ENCODE results near the gene TMEM139.
A peak's percentile ranks its signal among the peaks of the same experiment; 100 is the strongest.

Gene TMEM139

DNA sequence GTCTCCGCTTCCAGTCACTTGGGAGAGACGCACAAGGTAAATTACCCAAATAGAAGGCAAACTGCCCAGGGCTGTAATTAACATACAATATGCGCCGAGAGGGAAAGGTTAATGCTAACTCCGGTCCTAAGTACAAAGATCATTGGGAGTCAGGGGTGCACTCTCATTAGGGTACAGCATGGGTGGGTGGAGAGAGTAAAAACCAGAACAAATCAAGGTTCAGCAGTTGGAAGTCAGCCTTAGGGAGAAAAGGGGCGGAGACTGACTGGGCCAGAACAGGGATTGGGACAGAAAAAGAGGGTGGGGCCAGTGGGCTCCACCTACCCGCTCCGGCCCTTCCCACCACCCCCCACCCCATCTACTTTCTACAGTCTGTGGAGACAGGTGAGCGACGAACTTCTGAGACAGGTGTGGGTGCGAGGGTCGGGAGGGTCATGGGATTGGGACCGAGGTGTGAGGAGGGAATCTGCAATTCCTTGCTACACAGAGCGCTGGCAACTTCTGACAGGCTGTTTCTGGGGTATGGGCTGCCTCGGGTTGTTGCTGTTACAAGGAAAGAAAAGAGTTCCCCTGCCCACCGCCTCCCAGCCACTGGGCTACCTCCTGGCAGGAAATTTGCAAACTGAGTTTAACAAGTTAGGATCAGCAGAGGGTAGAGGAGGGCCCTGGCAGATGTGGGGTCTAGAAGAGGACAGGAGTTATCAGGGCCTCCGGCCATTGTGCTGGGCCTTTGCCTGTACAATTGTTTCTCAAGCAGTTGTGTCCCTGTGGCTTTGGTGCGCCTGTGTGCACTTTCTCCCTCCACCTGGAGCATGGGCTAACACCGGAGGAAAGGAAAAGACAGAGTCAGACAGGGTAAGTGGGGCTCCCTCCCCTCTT lies at the start of gene TMEM139:
Gene TMEM139 (plus strand): TSS at position 368 of the 879 bp plus-strand sequence. CDS start 1,000 bp downstream, outside the sequence.
- DNase-seq, result no peak

DNA sequence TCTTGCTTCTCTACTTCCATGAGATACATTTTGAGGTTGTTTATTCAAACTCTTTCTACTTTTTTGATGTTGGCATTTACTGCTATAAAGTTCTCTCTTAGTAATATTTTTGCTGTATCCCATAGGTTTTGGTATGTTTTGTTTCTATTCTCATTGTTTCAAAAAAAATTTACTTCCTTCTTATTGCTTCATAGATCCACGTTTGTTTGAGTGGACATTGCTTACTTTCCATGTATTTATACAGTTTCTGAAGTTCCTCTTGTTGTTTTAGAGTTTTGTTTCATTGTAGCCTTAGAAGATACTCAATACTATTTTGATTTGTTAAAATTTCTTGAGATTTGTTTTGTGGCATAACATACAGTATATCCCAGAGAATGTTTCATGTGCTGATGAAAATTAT lies 49.2 kb upstream of the TMEM139 start:
- DNase-seq, result no peak

DNA sequence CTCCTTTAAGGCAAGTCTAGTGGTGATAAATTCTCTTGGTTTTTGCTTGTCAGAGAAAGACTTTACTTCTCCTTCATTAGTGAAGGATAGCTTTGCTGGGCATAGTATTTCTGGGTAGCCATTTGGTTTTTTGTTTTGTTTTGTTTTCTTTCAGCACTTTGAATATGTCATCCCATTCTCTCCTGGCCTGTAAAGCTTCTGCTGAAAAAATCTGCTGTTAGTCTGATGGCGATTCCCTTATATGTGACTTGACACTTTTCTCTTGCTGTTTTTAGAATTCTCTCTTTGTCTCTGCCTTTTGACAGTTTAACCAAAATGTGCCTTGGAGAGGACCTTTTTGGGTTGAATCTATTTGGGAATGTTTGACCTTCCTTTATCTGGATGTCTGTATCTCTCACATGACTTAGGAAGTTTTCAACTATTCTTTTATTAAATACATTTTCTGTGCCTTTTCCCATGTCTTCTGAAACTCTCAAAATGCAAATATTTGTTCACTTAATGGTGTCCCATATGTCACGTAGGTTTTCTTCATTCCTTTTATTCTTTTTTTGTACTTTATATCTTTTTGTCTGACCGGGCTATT lies 48.3 kb upstream of the TMEM139 start:
- DNase-seq, result no peak

DNA sequence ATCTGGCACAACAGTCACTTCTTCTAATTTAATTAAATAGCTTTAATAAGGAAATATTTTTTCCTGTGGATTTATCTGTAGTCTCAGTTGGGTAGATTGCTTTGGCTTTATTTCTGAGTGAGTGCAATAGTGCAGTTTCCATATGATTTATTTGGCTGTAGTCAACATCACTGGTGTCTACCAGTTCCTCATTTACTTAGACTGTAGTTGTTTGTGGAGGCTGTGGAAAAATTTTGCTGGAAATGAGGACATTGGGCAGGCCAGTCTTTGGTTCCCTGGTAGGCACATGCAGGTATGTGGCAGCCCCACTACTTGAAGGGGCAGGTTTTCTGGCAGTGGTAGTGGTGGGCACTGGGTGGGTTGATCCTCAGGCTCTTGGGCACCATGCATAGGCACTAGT lies 47.4 kb upstream of the TMEM139 start:
- DNase-seq, result no peak

DNA sequence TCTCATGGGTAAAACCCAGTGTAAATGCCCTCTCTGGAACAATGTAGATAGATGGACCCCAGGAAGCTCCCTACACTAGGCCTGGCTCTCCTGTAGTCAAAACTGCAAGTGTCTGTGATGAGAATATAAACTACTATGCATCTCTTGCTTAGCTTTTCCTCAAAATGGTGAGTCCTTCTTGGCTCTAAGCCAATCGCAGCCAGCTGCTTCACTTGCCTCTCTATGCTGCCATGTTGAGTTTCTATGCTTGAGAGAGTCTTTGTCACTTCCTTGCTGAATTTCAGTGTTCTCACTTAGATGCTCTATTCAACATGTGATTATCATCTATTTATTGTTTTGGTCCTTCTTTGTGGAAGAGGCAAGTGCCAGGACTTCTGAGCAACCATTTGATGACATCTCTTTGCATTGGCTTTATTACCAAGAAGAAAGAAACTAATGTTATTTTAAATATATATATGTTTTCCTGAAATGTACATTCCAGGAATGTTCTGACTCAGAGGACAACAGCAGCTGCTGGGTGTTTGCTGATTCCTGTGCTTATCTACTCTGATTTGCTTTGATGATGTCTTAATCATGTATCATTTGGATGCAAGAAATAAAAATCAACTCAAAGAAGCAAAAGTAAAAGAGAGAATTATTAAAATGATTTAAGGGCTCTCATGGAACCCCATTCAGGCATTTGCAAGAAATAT lies 46.3 kb upstream of the TMEM139 start:
- DNase-seq, result no peak

DNA sequence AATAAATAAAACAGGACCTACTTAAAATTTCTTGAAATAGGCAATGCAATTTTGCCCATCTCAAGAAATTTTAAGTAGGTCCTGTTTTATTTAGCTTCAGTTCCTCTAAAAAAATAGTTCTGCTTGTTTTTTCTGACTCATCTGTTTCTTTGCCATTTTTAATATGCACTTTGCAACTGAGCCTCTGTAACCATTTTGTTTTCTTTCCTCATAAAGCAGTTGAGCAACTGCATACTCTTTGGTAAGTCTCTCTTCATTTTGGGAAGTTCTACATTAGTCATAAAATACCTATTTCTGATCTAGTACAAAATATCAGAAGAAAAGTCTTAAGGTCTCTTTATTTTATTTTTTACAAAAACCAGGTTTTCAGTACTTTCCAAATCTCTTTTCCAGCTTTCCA lies 44.9 kb upstream of the TMEM139 start:
- no peak for DNase-seq

DNA sequence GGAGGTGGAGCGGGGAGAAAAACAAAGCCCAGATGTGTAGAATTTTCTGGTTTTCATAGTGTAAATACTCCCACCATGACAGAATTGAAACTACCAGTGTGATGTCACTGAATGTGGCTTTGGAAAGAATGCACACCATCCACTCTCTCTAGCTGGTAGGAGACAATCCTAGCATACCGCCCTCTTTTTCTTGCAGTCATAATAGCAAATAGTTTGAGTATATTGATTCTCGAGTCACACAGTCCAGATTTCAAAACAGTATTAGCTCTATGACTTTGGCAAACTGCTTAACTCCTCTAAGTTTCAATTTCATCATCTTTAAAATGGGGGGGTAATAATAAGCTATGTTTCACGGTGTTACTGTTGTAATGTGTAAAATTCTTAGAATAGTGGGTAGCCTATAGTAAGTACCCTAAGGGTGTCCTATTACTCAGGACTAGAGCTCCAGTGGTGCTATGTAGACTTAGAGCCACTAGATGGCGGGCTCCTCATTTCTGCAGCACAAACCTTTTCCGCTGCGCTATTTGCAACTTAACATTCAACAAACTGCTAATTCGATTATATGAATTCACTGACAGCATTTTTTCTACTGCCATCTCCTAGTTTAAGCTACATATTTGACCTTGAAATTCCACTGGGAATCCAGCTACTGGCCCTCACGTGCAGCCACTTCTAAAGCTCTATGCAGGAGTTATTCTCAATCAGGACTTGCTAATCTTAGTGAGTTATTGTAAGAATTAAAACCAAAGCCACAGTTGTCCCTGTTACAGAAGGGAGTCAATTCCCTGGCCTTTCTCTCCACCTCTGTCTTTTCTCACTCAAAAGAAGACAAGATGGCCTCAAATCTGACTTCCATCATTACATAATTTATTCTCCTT lies 44.2 kb upstream of the TMEM139 start:
- DNase-seq, result peak; percentile 76

DNA sequence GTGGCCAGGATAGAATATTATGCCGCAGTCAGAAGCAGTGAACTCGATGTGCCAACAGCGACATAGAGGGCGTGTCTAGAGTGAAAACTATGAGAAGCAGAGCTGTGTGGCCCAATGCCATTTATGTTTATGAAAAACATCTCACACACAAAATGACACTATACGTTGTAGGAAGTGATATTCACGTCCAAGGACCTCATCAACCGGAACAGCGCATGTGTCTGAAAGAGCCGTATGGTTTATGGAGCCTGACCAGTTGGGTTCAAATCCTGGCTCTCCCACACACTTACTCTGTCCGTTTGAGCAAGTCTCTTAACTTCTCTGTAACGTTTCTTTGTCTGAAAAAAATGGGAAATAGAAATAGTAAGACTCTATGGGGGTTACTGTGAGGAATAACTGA lies 42.5 kb upstream of the TMEM139 start:
- no peak for DNase-seq

DNA sequence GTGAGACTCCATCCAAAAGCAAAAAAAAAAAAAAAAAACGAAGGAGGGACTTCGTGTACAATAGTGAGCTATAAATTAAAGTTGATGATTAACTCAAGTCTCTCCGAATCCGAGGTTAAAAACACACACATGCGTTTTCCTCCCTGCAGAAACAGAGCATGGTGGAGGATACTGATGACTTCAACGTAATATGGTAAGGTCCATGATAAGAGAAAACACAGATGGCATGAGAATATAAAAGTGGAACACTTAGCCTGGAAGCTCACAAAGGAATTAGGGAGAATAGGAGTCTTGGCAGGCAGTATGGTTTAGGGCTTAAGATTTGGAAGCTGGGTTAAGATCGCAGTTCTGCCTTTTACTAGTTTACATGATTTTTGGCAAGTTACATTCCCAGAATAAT lies 41.6 kb upstream of the TMEM139 start:
- no peak for DNase-seq

DNA sequence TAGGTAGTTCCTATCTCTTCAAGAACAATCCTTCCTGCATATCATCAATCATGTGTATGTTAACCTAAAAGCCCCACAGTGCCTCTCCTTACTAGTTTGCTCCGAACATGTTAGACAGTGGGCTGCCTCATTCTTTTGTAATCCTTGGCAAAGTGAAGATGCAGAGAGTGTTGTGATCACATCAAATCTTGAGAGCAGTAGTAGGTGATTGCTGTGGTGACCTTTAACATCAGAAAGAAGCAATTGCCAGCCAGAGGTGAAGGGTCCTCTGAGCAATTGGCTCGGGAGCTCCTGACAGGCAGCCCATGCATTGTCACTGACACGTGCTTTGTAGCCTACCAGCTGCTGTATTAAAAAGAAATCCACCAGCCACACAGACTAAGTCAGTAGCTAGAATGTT lies 41.1 kb upstream of the TMEM139 start:
- DNase-seq, result no peak

DNA sequence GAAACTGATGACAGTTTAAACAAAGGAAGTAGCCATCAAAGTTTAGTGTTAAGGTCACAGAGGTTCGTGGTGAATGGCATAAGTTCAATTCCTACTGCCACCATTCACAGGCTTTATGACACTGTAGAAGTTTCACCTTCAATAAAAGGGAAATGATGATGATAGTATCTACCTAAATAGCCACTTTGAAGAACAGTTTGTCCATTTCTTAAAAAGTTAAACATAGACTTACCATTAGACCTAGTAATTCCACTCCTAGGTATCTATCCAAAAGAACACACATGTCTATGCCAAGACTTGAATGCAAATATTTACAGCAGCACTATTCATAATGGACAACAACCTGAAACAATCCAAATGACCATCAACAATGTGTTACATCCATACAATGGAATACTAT lies 40.4 kb upstream of the TMEM139 start:
- no peak for DNase-seq

DNA sequence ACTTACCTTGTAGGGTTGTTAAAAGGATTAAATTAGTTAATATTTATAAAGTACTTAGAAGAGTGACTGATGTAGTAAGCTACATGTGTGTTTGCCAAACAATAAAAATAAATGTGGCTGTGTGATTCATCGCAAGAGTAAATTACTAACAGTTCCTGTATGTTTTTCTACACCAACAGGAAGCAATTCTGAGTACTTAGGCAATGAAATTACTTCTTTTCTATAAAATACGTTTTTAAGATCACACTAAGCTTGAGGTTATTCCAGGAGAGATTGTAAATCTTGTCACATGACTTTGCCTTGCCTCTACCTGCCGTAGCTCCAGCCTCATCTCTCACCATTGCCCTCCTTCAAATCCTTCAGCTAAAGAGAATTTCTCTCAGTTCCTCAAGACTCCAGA lies 39.6 kb upstream of the TMEM139 start:
- DNase-seq, result no peak

DNA sequence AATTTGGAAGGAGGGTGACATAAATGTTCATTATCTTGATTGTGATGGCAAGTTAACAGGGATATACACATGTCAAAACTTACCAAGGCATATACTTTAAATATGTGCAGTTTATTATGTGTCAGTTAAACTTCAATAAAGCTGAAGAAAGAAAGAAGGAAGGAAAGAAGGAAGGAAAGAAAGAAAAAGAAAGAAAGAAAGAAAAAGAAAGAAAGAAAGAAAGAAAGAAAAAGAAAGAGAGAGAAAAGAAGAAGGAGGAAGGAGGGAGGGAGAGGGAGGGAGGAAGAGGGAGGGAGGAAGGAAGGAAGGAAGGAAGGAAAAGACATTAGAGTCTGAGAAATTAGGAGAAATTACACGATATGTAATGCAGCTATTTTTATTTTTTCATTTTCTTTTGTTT lies 37.4 kb upstream of the TMEM139 start:
- DNase-seq, result no peak

DNA sequence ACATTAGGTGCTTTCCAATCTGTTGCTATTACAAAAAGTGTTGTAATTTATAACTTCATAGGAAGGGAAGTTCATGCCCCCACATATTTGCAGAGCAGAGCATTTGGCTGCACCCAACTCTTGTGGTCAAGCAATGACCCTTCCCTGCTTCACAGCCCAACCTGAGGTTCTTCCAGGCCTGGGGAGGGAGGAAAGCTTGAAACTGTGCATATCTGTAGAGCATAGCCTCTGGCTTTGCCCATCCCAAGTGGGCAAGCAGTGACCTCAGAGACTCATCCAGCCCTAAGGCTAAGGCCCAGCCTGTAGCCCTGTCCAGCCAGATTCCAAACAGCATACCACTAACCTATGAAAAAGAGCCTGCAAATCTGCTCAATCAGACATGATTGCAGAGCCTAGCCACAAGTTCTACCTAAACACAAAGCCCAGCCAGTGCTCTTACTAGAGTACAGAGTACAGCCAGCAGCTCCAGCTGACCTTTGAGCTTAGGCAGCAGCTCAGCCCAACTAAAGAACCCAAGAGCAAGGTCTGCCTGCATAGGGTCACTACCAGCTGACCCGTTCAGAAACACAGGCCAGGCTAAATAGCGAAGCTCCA lies 35.9 kb upstream of the TMEM139 start:
- DNase-seq, result no peak

DNA sequence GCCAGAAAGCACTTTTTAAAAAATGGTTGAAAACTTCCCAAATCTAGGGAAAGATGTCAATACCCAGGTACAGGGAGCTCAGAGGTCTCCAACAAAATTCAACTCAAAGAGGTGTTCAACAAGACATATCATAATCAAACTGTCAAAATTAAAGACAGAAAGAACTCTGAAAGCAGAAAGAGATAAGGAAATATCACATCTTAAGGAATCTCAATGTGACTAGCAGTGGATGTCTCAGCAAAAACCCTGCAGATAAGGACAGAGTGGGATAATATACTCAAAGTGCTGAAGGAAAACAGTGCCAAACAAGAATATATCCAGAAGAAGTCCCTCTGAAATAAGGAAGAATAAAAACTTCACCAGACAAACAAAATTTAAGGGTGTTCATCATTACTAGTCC lies 34.6 kb upstream of the TMEM139 start:
- DNase-seq, result no peak

DNA sequence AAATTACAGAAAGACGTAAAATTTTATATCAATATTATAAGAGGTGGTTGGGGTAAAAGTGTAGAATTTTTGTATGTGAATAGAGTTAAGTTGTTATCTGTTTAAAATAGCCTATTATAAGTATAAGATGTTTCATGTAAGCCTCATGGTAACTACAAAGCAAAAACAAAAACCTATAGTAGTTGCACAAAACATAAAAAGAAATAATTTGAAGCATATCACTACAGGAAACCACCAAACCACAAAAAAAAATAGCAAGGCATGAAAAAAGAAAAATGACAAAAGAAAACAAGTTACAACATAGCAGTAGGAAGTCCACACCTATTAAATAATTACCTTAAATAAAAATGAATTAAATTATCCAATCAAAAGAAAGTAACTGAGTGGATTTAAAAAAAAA lies 33.9 kb upstream of the TMEM139 start:
- DNase-seq, result no peak

DNA sequence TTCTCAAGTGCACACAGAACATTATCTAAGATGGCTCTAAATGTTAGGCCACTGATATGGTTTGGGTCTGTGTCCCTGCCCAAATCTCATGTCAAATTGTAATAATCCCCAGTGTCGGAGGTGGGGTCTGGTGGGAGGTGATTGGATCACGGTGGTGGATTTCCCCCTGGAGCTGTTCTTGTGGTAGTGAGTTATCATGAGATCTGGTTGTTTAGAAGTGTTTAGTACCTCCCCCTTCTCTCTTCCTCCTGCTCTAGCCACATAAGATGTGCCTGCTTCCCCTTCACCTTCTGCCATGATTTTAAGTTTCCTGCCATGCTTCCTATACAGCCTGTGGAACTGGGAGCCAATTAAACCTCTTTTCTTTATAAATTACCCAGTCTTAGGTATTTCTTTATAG lies 32.8 kb upstream of the TMEM139 start:
- no peak for DNase-seq

DNA sequence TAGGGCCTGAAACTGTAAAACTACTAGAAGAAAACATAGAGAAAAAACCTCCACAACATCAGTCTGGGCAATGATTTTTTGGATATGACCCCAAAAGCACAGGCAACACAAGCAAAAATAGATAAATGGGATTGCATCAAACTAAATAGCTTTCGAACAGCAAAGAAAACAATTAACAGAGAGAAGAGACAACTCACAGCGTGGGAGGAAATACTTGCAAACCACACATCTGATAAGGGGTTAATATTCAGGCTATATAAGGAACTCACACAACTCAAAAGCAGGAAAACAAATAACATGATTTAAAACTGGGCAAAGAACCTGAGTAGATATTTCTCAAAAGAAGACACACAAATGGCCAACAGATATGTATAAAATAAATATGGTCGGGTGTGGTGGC lies 29.2 kb upstream of the TMEM139 start:
- DNase-seq, result no peak

DNA sequence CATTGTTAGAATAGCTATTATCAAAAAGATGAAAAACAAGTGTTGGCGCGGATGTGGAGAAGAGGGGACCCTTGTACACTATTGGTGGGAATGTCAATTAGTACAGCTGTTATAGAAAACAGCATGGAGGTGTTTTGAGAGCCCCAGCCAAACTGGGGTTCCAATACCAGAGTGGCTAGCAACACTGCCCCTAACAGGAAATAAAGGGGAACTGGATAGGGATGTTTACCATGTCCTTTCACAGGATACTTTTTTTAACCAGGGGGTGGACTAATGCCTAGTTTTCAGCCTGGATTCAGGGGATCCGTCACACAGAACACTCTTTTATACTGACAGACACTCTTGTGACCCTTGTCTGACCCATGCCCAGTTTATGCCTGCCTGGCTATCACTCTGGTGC lies 28.4 kb upstream of the TMEM139 start:
- DNase-seq, result no peak

DNA sequence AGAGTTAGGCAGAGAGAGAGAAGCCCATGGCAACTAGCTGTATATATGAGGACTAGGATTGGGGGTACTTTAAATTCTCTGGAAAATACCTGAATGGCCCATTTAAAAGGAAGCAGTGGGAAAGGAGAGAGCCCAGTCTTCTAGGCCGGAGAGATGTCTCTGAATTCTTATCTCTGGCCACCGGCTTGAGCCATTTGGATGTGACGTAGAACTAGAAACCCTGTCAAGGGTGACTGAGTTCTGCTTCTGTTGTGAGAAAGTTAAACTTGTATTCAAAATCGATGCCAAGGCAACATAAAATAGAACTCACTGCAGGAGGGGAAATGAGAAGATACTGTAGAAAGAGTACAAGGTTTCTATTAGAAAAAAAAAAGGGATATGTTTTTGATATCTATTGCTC lies 27.8 kb upstream of the TMEM139 start:
- DNase-seq, result no peak

DNA sequence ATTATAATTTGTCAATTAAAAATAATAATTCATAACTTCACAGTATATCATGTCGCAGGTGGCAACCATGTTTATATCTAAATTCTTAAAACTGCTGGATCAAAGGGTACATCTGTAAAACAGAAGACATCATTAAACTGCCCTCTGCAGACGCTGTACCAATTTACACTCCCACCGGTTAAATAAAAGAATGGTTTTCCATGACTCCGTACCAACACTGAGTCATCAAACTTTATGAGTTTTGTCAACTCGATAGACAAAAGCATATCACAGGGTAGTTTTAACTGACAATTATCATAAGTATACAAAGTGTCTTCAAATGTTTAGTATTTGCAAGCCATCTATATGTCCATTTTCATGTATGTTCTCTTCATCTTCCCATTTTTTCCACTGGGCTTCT lies 27.3 kb upstream of the TMEM139 start:
- DNase-seq, result no peak

DNA sequence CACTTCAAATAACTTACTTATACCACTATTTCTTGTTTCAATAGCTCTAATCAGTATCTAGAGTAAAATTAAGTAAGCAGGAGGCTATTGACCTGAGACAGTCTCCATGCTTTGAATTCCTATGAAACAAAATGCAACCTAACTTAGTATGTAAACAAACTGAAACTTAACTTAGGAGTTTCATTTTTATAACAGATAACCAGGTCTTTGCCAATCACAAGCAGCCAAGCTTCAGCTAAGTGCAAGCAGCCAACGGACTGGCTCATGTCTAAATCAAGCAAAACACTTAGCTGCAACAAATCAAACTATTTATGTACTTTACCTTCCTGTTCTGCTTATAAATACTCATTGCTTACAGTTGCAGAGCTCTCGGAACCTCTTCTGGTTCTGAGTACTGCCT lies 25.9 kb upstream of the TMEM139 start:
- no peak for DNase-seq

DNA sequence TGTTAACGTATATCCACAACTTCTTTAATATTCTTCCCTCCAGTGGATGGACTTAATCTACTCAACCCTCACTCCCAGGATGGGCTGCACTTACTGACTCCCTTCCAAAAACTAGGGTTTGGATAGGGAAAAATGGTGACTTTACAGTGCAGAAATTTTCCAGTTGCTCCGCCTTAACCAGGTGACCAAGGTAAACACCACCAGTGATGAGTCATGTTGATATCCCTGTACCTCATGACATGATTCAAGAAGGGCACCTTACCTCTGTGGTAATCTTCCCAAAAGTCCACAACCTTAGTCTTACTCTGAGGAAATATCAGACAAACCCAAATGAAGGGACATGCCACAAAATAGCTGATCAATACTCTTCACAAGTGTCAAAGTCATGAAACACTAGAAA lies 25.0 kb upstream of the TMEM139 start:
- no peak for DNase-seq

Data from femur (tissue), 1 donor.